UCSD-AML1 (cell line): Measurements from ENCODE around the gene GRB10.

Source experiments
- DNase-seq: peaks from one replicate; lab custom pipeline; 2025; ENCODE audit not compliant: unreplicated experiment; lab: John Stamatoyannopoulos, UW

Gene GRB10

GRCh38 chr7:50782375-50783208 lies at the start of gene GRB10:
Gene GRB10, minus strand, starts transcription at chr7:50782896. Its CDS starts 50,574 bp downstream, at chr7:50732322.
- no peak for DNase-seq

GRCh38 chr7:50828801-50829200 lies 46.1 kb upstream of the GRB10 start:
- DNase-seq, result no peak

GRCh38 chr7:50828116-50828515 lies 45.4 kb upstream of the GRB10 start:
- DNase-seq, result no peak

- DNase-seq, result no peak
Measured at GRCh38 chr7:50827281-50827680, 44.6 kb upstream of the GRB10 start.

- DNase-seq, result peak; percentile 20
Measured at GRCh38 chr7:50826371-50827172, 43.9 kb upstream of the GRB10 start.

GRCh38 chr7:50825465-50825864 lies 42.8 kb upstream of the GRB10 start:
- no peak for DNase-seq

GRCh38 chr7:50824882-50825281 lies 42.2 kb upstream of the GRB10 start:
- DNase-seq, result no peak

GRCh38 chr7:50822706-50823105 lies 40.0 kb upstream of the GRB10 start:
- no peak for DNase-seq

- no peak for DNase-seq
Measured at GRCh38 chr7:50822110-50822509, 39.4 kb upstream of the GRB10 start.

GRCh38 chr7:50821457-50822008 lies 38.8 kb upstream of the GRB10 start:
- no peak for DNase-seq

- no peak for DNase-seq
Measured at GRCh38 chr7:50818324-50818723, 35.6 kb upstream of the GRB10 start.

- DNase-seq, result no peak
Measured at GRCh38 chr7:50817561-50817960, 34.9 kb upstream of the GRB10 start.

- DNase-seq, result no peak
Measured at GRCh38 chr7:50815138-50815537, 32.4 kb upstream of the GRB10 start.

- no peak for DNase-seq
Measured at GRCh38 chr7:50814166-50814565, 31.5 kb upstream of the GRB10 start.

GRCh38 chr7:50812841-50813475 lies 30.3 kb upstream of the GRB10 start:
- DNase-seq, result peak; percentile 9

GRCh38 chr7:50812094-50812493 lies 29.4 kb upstream of the GRB10 start:
- DNase-seq, result no peak

- no peak for DNase-seq
Measured at GRCh38 chr7:50808282-50808888, 25.7 kb upstream of the GRB10 start.

GRCh38 chr7:50807026-50807730 lies 24.5 kb upstream of the GRB10 start:
- no peak for DNase-seq

- DNase-seq, result no peak
Measured at GRCh38 chr7:50806143-50806542, 23.4 kb upstream of the GRB10 start.

- no peak for DNase-seq
Measured at GRCh38 chr7:50805447-50806125, 22.9 kb upstream of the GRB10 start.
